ENCODE data around the gene BACE1. TPM values are rescaled to one million over a fixed set of nuclear protein-coding genes. Genes with fewer than 3 reads are reported as not detected.
"Not testable (repeated sequence)": the region's sequence is repeated elsewhere in the genome, so short reads cannot be mapped to it uniquely, and the experiment has no call there.

Gene BACE1
- polyA plus RNA-seq (ENCODE audit: insufficient read length in 4 of 4), result 10 to 100 TPM; 58.7 to 76.5 (median 64.4) TPM

DNA sequence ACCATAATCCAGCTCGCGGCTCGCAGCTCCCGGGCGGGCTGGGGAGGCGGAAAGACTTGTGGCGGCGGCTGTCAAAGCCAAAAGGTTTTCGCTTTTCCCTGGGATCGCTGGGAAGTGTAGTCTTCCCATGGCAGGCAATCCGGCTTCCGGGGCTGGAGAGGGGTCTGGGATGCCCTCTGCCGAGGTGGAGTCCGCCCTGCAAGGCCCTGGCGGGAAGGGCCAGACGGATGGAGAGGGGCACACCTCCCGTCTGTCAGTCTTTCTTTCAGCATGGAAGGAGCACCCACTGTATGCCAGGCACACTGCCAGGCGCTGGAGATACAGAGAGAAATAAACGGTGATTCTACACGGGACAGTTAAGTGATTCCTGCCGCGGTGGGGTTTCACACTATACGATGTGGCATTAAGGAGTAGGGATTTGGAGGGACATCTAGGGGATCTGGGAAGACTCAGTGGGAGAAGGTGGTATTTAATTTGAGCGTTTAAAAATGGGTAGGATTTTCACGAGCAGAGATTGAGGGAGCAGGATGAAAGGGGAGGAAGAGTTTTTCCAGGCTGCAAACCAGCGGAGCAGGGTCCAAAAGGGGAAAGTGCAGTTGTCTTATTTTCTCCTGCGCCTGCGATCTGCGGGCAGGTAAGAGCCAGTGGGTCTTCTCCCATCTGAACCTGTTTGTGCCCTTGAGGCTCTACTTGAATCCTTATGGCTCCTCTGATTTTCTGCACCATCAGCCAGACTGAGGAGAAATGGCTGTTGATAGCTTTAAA lies at the start of gene BACE1:
BACE1 (minus strand) TSS at position 60 of the 765 bp plus-strand sequence. CDS start 461 bp downstream, outside the sequence.
- peak in 3 of 4 donors; percentile 69 to 80 (median 71) for DNase-seq (ENCODE audit: low read depth in 4 of 4, low spot score in 3 of 4)

- no peak for DNase-seq (ENCODE audit: low read depth in 4 of 4, low spot score in 3 of 4)
Observed at GRCh38 chr11:117361432-117361831, 45.4 kb upstream of the BACE1 start.

DNA sequence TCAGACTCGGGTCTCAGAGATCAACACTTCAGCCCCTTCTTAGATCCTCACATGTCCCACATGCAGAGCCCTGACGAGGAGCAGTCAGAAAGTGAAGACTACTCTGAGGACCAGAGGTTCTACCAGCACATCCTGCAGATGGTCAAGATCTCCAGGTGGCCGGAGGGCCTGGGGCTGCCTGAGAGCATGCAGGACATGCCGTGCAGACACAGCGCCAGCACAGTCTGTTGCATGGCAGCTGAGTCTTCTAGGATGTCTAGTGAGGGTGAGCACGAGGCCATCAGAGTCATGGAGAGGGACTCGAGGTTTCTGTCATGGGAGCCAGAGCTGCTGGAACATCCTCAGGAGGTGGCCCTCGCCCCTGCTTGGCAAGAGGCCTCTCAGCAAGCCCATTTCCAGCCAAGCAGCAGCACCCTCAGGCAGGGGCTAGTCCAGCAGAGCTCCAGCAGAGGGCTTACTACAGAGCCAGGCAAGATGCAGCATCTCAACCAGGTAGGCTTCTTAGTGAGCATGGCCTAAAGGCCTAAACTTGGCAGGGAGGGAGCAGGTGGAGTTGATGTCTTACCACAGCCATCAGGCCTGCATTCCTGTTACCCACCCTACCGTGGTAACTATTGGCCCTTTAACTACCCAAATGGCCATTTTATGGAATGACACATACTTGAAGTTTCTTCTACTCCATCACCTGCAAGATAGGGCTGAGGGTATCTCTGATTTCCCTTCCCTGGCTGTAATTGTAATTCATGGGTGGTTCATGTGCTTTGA lies 40.3 kb upstream of the BACE1 start:
- no peak for DNase-seq (ENCODE audit: low read depth in 4 of 4, low spot score in 3 of 4)

DNA sequence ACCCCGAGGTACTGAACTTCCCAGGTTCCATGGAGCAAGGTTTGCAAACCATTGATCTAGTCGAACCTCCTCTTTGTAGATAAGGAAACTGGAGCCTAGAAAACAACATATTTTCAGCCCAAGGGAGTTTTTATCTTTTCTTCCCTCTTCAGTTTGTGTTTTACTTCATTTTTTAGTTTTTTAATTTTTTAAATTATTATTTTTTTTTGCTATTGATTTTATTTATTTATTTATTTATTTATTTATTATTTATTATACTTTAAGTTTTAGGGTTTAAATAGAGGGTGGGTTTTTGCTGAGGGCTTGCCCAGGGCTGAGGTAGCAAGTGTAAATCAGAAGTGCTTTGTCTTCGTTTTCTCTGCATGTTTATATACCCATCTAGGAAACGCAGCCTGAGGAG lies 38.5 kb upstream of the BACE1 start:
- no peak for DNase-seq (ENCODE audit: low read depth in 4 of 4, low spot score in 3 of 4)

GRCh38 chr11:117345039-117345438 lies 29.0 kb upstream of the BACE1 start:
- DNase-seq (ENCODE audit: low read depth in 4 of 4, low spot score in 3 of 4), result no peak

DNA sequence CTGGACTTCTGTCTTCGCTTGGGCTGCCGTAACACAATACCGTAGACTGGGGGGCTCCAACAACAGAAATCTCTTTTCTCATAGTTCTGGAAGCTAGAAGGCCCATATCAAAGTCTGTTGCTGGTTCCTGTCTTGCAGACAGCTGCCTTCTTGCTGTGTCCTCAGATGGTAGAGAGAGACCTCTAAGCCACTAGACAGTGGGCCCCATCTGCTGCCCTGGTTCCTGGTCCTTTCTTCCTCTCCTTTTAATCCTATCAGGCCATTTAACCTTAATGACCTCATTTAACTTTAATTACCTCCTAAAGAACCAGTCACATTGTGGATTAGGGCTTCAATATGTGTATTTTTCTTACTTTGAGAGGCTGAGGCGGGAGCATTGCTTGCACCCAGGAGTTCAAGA lies 21.0 kb upstream of the BACE1 start:
- DNase-seq (ENCODE audit: low read depth in 4 of 4, low spot score in 3 of 4), result no peak

- DNase-seq (ENCODE audit: low read depth in 4 of 4, low spot score in 3 of 4), result no peak
Observed at GRCh38 chr11:117335399-117335798, 19.3 kb upstream of the BACE1 start.

DNA sequence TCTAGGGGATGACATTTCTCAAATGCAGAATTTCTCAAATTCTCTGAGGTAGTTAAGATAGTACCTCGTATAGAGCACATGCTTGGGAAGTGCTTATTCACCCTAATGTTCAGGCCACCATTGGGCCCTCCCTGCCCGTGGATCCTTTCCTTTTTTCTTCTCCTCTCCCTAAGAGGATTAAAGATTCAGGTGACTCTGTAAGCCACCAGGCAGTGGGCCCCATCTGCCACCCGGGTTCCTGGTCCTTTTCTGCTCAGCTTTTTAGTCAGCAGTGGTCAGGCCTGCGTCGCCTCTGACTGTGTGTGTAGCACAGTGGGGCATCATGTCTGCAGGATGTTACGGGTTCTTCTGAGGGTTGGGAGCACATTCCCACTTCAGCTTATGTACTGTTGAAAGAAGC lies 18.8 kb upstream of the BACE1 start:
- DNase-seq (ENCODE audit: low read depth in 4 of 4, low spot score in 3 of 4), result no peak

- DNase-seq (ENCODE audit: low read depth in 4 of 4, low spot score in 3 of 4), result no peak
Observed at GRCh38 chr11:117333917-117334316, 17.9 kb upstream of the BACE1 start.

DNA sequence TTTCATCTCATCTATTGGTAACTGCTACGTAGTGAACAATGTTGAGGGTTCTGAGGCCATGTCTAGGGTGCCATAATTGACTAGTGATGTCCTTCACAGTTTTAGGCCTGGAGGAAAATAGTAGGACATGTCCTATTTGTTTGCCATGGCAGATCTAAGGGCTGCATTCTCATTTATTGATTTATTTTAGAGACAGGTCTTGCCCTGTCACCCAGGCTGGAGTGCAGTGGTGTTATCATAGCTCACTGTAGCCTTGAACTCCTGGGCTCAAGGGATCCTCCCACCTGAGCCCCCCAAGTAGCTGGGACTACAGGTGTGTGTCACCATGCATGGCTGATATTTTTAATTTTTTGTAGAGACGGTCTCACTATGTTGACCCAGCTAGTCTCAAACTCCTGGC lies 16.8 kb upstream of the BACE1 start:
- no peak for DNase-seq (ENCODE audit: low read depth in 4 of 4, low spot score in 3 of 4)

GRCh38 chr11:117328375-117329010 lies 12.4 kb upstream of the BACE1 start:
- DNase-seq (ENCODE audit: low read depth in 4 of 4, low spot score in 3 of 4), result no peak

DNA sequence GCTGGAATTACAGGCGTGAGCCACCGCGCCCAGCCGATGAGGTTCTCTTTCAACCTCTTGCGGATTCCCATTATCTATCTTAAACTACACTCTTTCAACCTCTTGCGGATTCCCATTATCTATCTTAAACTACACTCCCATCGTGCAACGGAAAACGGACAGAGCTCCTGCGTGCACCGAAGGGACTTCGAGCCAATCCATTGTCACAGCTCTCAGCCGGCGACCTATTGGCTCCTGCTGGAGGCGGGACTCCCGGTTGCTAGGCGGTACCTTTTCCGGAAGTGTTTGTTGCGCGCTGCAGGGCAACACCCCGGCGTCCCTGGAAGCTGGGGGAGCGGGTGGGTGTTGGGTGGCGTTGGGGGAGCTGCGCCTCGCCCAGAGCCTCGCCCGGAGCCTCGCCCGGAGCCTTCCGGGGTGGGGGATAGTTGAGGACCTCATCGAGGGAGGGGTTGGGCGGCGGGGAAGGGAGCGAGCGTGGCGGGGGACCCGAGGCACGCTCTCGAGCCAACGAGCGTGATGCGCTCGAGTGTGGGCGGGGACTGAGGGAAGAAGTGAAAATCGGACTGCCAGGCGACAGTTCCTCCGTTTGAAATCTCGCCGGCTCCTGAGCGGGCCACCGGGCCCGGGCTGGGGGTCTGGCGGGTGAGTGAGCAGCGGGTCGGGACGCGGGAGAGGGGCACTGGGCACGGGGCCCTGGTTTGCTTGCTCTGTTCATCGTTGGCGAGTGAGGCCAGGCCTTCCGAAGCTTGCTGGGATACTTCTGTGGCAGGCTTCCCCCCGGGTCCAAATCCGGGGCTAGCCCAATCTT lies 11.7 kb upstream of the BACE1 start, which contains the start of gene CEP164:
CEP164 (plus strand) TSS at position 288 of the 808 bp plus-strand sequence. CDS start 10,733 bp downstream, outside the sequence.
- peak; percentile 88 to 92 (median 90) for DNase-seq (ENCODE audit: low read depth in 4 of 4, low spot score in 3 of 4)

DNA sequence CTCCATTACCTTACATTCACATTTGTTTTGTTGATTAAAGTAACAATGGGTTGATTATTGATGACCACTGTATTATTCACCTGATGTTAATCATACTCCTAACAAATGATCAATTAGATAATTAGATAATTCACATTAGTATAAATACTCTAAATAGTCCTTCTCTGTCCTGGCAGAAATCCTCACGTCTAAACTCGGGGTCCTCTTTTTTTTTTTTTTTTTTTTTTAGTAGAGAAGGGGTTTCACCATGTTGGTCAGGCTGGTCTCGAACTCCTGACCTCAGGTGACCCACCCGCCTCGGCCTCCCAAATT lies 11.2 kb upstream of the BACE1 start:
- DNase-seq (ENCODE audit: low read depth in 4 of 4, low spot score in 3 of 4), result not testable (repeated sequence)

DNA sequence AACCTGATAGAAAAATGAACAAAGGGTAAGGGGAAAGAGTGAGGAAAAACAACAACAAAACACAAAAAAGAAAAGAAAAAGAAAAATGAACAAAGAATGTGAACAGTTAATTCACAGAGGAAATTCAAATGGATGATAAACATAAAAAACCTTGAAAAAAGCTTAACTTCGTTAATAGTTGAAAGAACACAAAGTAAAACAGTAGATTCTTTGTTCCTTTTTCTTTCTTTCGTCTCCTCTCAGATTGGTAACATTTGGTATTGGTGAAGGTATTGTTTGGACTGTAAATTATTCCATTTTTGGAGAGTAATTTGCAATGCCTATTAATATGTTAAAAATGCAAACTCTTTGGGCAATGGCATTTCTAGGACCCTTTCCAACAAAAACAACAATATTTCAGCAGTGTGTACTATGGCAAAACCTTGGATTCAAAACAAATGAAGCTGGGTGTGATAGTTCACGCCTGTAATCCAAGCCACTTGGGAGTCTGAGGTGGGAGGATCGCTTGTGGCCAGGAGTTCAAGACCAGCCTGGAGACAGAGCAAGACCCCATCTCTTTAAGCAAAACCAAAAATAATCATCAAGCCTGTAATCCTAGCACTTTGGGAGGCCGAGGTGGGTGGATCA lies 3.3 kb upstream of the BACE1 start:
- DNase-seq (ENCODE audit: low read depth in 4 of 4, low spot score in 3 of 4), result no peak

DNA sequence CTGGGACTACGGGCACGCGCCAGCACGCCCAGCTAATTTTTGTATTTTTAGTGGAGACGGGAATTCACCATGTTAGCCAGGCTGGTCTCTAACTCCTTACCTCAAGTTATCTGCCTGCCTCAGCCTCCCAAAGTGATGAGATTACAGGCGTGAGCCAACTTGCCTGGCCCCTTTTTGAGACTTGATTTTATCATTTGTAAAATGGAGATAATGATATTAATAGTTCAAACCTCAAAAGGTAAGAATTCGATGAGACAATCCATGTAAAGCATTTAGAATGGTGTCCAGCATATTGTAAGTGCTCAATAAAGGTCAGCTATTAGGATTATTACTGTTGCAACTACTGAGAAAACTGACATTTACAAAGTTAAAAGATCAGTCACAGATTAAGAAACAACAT lies 2.7 kb upstream of the BACE1 start:
- DNase-seq (ENCODE audit: low read depth in 4 of 4, low spot score in 3 of 4), result no peak

- DNase-seq (ENCODE audit: low read depth in 4 of 4, low spot score in 3 of 4), result no peak
Observed at GRCh38 chr11:117315285-117316196, 515 bp downstream of the BACE1 start.

GRCh38 chr11:117314840-117315239 lies 1.2 kb downstream of the BACE1 start:
- DNase-seq (ENCODE audit: low read depth in 4 of 4, low spot score in 3 of 4), result no peak

DNA sequence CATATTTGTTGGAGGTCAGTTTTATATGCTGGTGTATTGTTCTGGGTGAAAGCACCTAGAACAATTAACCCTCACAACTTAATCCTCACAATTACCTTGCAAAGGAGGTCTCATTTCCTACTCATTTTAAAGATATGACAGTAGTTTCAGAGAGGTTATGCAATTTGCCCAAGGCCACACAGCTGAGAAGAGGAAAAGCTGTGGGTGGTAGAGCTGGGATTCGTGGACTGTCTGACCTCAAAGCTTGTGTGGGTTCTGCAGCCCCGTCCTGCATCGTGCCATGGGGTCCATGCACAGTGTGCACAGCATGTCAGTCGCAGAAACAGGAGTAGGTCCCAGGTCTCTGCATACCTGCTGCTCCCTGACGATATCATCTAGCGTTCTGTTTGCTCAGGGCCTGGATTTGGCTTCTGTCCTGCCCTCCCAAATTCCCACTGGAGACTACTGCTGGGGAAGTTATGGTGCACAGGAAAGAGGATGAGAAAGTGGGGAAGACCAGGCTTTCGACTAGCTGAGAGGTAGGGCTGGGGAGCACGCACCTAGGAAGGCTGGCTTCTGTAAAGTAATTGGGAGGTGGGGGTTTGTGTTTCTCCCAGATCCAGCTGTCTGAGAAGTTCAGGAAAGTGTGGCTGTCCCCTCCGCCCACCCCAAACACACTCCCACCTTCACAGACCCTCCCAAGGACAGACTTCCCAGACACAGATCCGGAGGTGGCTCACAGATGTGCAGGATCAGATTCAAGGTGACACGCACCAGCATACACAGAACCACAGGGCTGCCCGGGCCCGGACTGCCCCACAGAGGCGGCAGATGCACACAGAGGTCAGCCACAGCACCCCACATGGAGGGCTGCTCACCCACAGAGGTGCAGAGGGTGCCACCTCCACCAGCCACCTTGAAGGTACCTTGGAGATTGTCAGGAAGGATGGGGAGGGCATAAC lies 2.0 kb downstream of the BACE1 start:
- no peak for DNase-seq (ENCODE audit: low read depth in 4 of 4, low spot score in 3 of 4)

All from left renal pelvis (tissue), 4 donors.